Lung (tissue), 12 donors: ENCODE results near the gene TEKTIP1. TPM values are rescaled to one million over a fixed set of nuclear protein-coding genes. Genes with fewer than 3 reads are reported as not detected.

Source experiments
- ATAC-seq: fragments of 200-7000 bp; cut with Tn5 transposase; one replicate; pipeline ENCODE4 v1.9.1; 2020; ENCODE audit warnings: moderate number of reproducible peaks; ENCODE audit not compliant: insufficient read depth, low FRiP score
- DNase-seq, 3 donors: peaks; one replicate each; pipeline ENCODE4 v3.0.0-alpha.2; 2013 to 2017
- H3K27ac ChIP-seq, 2 donors: one replicate each; pipeline ENCODE4 v1.5.1; 2013; ENCODE audit warnings: mild to moderate bottlenecking in 2 of 2, moderate library complexity in 2 of 2, control low read depth in 1 of 2, inconsistent platforms in 1 of 2, low read depth in 1 of 2, low read length in 1 of 2
- H3K27me3 ChIP-seq, 3 donors: one replicate each; pipeline ENCODE4 v1.5.1; 2013; ENCODE audit warnings: low read length in 2 of 3; ENCODE audit not compliant: control insufficient read depth in 3 of 3, insufficient read depth in 3 of 3
- H3K36me3 ChIP-seq, 4 donors: one replicate each; pipeline ENCODE4 v1.5.1; 2013; ENCODE audit warnings: low read length in 4 of 4, mild to moderate bottlenecking in 1 of 4, moderate library complexity in 1 of 4; ENCODE audit not compliant: control insufficient read depth in 4 of 4, insufficient read depth in 4 of 4
- H3K4me1 ChIP-seq, 5 donors: one replicate each; pipeline ENCODE4 v1.5.1; 2013; ENCODE audit warnings: low read length in 5 of 5, mild to moderate bottlenecking in 2 of 5, moderate library complexity in 1 of 5; ENCODE audit not compliant: control insufficient read depth in 5 of 5, insufficient read depth in 5 of 5
- H3K4me3 ChIP-seq: one replicate; pipeline ENCODE4 v1.5.1; 2013; ENCODE audit warnings: mild to moderate bottlenecking, control low read depth, moderate library complexity
- H3K9ac ChIP-seq, 2 donors: one replicate each; pipeline ENCODE4 v1.5.1; 2013; ENCODE audit warnings: low read length in 2 of 2, control low read depth in 1 of 2; ENCODE audit not compliant: insufficient read depth in 1 of 2
- H3K9me3 ChIP-seq, 4 donors: one replicate each; pipeline ENCODE4 v1.5.1; 2013; ENCODE audit warnings: low read length in 3 of 4, mild to moderate bottlenecking in 1 of 4, moderate library complexity in 1 of 4; ENCODE audit not compliant: control insufficient read depth in 4 of 4, insufficient read depth in 3 of 4
- CTCF ChIP-seq: IDR thresholded peaks from 2 replicates; pipeline ENCODE4 v1.5.1; 2012; ENCODE audit warnings: mild to moderate bottlenecking; ENCODE audit errors: control extremely low read depth, extremely low read depth
- WGBS, 2 donors: extraction: QIAGEN DNeasy Blood & Tissue Kit; methylation state at CpG; one replicate each; pipeline ENCODE4 v1.1.7; 2013; 5-methylcytosine and 5-hydroxymethylcytosine counted together
- polyA plus RNA-seq, 2 donors: library from polyadenylated mRNA; stranded (reverse); fragments of 200-250 nt; gene quantifications; one replicate each; pipeline ENCODE4 v1.2.1, GENCODE V29; 2013
- total RNA-seq, 2 donors: library from RNA; depleted of rRNA in 1 of 2; stranded (reverse); fragments of >200 nt in 1 of 2; gene quantifications; one replicate each; pipeline ENCODE4 v1.2.1, GENCODE V29; 2014 to 2021
- donor health status: control.
- donor health status: control.
- donor health status: Bipolar disorder and iron deficiency.
- donor health status: healthy.
- donor health status: DM: yes; HTN: yes; CAD: no.

Gene TEKTIP1
- total and polyA plus RNA-seq, 4 donors = 0.20 to 5.8 (median 0.91) TPM

- H3K4me1 ChIP-seq = no peaks in the 10 kb centered on the region
- H3K27ac ChIP-seq = no peak overlapping the region
- peaks cover 0 to 9% (median 0%) of the 10 kb centered on the region in 3 donors for H3K27me3 ChIP-seq
- WGBS, 2 donors = 29 to 34% methylated on average over 16 of the region's 16 CpGs
- H3K9me3 ChIP-seq = no peaks in the 10 kb centered on the region
- no peaks in the 10 kb centered on the region for H3K36me3 ChIP-seq
- ATAC-seq (no peak), DNase-seq (no peak)
- TF ChIP-seq CTCF = no peak
- no peak overlapping the region for H3K4me3 ChIP-seq
- no peak overlapping the region for H3K9ac ChIP-seq
Measured at GRCh38 chr19:3586127-3586626, 47.2 kb downstream of the TEKTIP1 start.

GRCh38 chr19:3586707-3587346, 47.9 kb downstream of the TEKTIP1 start:
- Histone ChIP-seq H3K9me3 (no peaks in the 10 kb centered on the region), H3K27ac (no peak overlapping the region), H3K4me1 (no peaks in the 10 kb centered on the region), H3K27me3 (peaks cover 0 to 9% (median 0%) of the 10 kb centered on the region in 3 donors), H3K4me3 (no peak overlapping the region), H3K36me3 (no peaks in the 10 kb centered on the region), H3K9ac (no peak overlapping the region)
- ATAC-seq (no peak), DNase-seq (no peak)
- TF ChIP-seq CTCF = no peak
- WGBS, 2 donors = 68 to 85% methylated on average over 31 of the region's 31 CpGs

GRCh38 chr19:3589439-3589838, 50.5 kb downstream of the TEKTIP1 start:
- H3K4me3 ChIP-seq = no peak overlapping the region
- DNase-seq (no peak), ATAC-seq (no peak)
- no peaks in the 10 kb centered on the region for H3K36me3 ChIP-seq
- H3K9ac ChIP-seq = no peak overlapping the region
- no peaks in the 10 kb centered on the region for H3K9me3 ChIP-seq
- no peak overlapping the region for H3K27ac ChIP-seq
- no peaks in the 10 kb centered on the region for H3K4me1 ChIP-seq
- 89 to 94% methylated on average over 11 of the region's 11 CpGs for WGBS, 2 donors
- TF ChIP-seq CTCF = no peak
- H3K27me3 ChIP-seq = peaks cover 0 to 14% (median 2%) of the 10 kb centered on the region in 3 donors
